Mesendoderm (in vitro differentiated cells): ENCODE data around the gene LRRIQ1.

ENCODE experiments used
- DNase-seq: peaks from one replicate; pipeline ENCODE4 v3.0.0; 2013
- H2AK5ac ChIP-seq: 2 replicates; pipeline ENCODE4 v1.6.1; 2013; ENCODE audit warnings: low read length, inconsistent platforms
- H2BK120ac ChIP-seq: 2 replicates; pipeline ENCODE4 v1.6.1; 2013; ENCODE audit warnings: low read depth, mild to moderate bottlenecking, low read length, moderate library complexity, mixed read lengths
- H2BK15ac ChIP-seq: replicated peaks from 2 replicates; pipeline ENCODE4 v1.6.1; 2013; ENCODE audit warnings: low read depth, mild to moderate bottlenecking, moderate library complexity
- H2BK5ac ChIP-seq: 2 replicates; pipeline ENCODE4 v1.6.1; 2013; ENCODE audit warnings: low read length, inconsistent platforms
- H3K18ac ChIP-seq: 2 replicates; pipeline ENCODE4 v1.6.1; 2013; ENCODE audit warnings: mild to moderate bottlenecking, low read length, mixed read lengths
- H3K23ac ChIP-seq: one replicate; pipeline ENCODE4 v1.6.1; 2013; ENCODE audit warnings: low read length
- H3K27ac ChIP-seq: 2 replicates; pipeline ENCODE4 v1.5.1; 2013; ENCODE audit warnings: low read depth, mild to moderate bottlenecking, inconsistent platforms, low read length, moderate library complexity
- H3K27me3 ChIP-seq: 2 replicates; pipeline ENCODE4 v1.6.1; 2013; ENCODE audit warnings: low read length, control low read depth, mild to moderate bottlenecking, inconsistent platforms; ENCODE audit not compliant: insufficient read depth, poor library complexity
- H3K36me3 ChIP-seq: 2 replicates; pipeline ENCODE4 v1.6.1; 2013; ENCODE audit warnings: low read length, inconsistent platforms; ENCODE audit not compliant: control insufficient read depth, insufficient read depth
- H3K4ac ChIP-seq: one replicate; pipeline ENCODE4 v1.6.1; 2013; ENCODE audit warnings: low read depth, mild to moderate bottlenecking, low read length, moderate library complexity
- H3K4me1 ChIP-seq: 2 replicates; pipeline ENCODE4 v1.6.1; 2013; ENCODE audit warnings: low read depth, low read length, inconsistent platforms; ENCODE audit not compliant: control insufficient read depth
- H3K4me2 ChIP-seq: 2 replicates; pipeline ENCODE4 v1.6.1; 2013; ENCODE audit warnings: low read length
- H3K4me3 ChIP-seq: 2 replicates; pipeline ENCODE4 v1.5.1; 2013; ENCODE audit warnings: mild to moderate bottlenecking, low read length
- H3K56ac ChIP-seq: one replicate; pipeline ENCODE4 v1.6.1; 2013; ENCODE audit warnings: low read length
- H3K79me1 ChIP-seq: 2 replicates; pipeline ENCODE4 v1.6.1; 2013; ENCODE audit warnings: low read length, inconsistent platforms
- H3K79me2 ChIP-seq: 2 replicates; pipeline ENCODE4 v1.6.1; 2013; ENCODE audit warnings: mild to moderate bottlenecking, low read length; ENCODE audit not compliant: control insufficient read depth, insufficient read depth
- H3K9ac ChIP-seq: 2 replicates; pipeline ENCODE4 v1.6.1; 2013; ENCODE audit warnings: low read length, inconsistent platforms
- H4K5ac ChIP-seq: one replicate; pipeline ENCODE4 v1.6.1; 2013; ENCODE audit warnings: low read length
- H4K8ac ChIP-seq: one replicate; pipeline ENCODE4 v1.6.1; 2013; ENCODE audit warnings: low read depth, mild to moderate bottlenecking, control low read depth, low read length, moderate library complexity
- WGBS: extraction: QIAGEN DNeasy Blood & Tissue Kit; methylation state at CpG from one replicate; pipeline ENCODE4 v1.1.7; 2013; ENCODE audit warnings: low lambda C conversion rate, missing lambda C conversion rate; ENCODE audit not compliant: insufficient coverage; ENCODE audit errors: extremely low coverage; 5-methylcytosine and 5-hydroxymethylcytosine counted together

Gene LRRIQ1

DNA sequence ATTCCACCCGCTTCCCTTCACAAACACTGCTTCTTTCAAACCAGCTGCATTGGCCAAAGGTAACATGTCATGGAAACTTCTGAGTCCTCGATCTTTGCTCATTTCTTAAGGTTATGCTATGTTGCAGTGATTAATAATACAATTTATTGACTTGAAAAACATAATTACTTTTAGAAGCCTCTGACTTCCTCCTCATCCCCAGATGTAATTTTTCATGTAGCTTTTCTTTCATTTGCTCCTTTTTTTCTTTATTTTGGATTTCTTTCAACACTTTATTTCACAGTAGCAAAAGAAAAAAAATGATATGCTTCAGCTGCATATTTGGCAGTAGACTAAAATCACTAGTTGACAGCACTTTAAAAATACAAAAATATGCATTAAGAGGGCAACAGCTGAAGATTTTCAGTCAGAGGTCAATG lies 116.2 kb downstream of the LRRIQ1 start:
- H3K79me1 ChIP-seq = no peaks in the 10 kb centered on the region
- WGBS = no CpG with 5 or more reads among the region's 2 CpGs
- DNase-seq = no peak
- H4K5ac ChIP-seq = no peak overlapping the region
- no peak overlapping the region for H2BK120ac ChIP-seq
- no peak overlapping the region for H3K4me2 ChIP-seq
- no peak overlapping the region for H3K27ac ChIP-seq
- H2AK5ac ChIP-seq = no peak overlapping the region
- H3K36me3 ChIP-seq = no peaks in the 10 kb centered on the region
- no peak overlapping the region for H2BK5ac ChIP-seq
- H3K23ac ChIP-seq = no peak overlapping the region
- no peak overlapping the region for H3K9ac ChIP-seq
- no peaks in the 10 kb centered on the region for H3K27me3 ChIP-seq
- H3K4me3 ChIP-seq = no peak overlapping the region
- no peak overlapping the region for H3K56ac ChIP-seq
- no peak overlapping the region for H3K4ac ChIP-seq
- H3K79me2 ChIP-seq = no peaks in the 10 kb centered on the region
- no peak overlapping the region for H3K18ac ChIP-seq
- no peaks in the 10 kb centered on the region for H3K4me1 ChIP-seq
- no peak overlapping the region for H4K8ac ChIP-seq
- no peak overlapping the region for H2BK15ac ChIP-seq

DNA sequence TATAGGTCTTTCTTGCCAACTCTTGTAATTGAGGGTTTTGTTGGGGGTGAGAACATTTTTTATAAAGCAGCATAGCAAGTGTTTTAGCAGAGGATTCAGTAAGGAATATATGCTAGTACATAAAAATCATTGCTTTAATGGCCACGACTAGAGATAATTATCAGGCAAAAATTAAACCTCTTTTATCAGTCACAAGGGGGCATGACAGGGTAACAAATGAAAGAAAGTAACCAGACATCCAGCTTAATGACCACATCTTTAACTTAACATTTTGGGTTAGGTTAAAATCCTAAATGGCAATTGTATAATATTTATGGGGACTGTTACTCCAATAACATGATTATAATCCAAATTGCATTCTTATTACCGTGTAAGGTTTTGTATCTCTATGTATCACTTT lies 119.6 kb downstream of the LRRIQ1 start:
- no peak overlapping the region for H3K27ac ChIP-seq
- DNase-seq = peak; percentile 56
- no peaks in the 10 kb centered on the region for H3K79me1 ChIP-seq
- H4K8ac ChIP-seq = no peak overlapping the region
- no peak overlapping the region for H2AK5ac ChIP-seq
- no peaks in the 10 kb centered on the region for H3K36me3 ChIP-seq
- no CpG with 5 or more reads among the region's 2 CpGs for WGBS
- no peak overlapping the region for H3K9ac ChIP-seq
- no peak overlapping the region for H3K23ac ChIP-seq
- H3K18ac ChIP-seq = no peak overlapping the region
- no peaks in the 10 kb centered on the region for H3K4me1 ChIP-seq
- H2BK15ac ChIP-seq = no peak overlapping the region
- H3K27me3 ChIP-seq = no peaks in the 10 kb centered on the region
- H4K5ac ChIP-seq = no peak overlapping the region
- no peak overlapping the region for H3K56ac ChIP-seq
- no peak overlapping the region for H2BK5ac ChIP-seq
- no peaks in the 10 kb centered on the region for H3K79me2 ChIP-seq
- H2BK120ac ChIP-seq = no peak overlapping the region
- no peak overlapping the region for H3K4me2 ChIP-seq
- H3K4me3 ChIP-seq = no peak overlapping the region
- no peak overlapping the region for H3K4ac ChIP-seq

DNA sequence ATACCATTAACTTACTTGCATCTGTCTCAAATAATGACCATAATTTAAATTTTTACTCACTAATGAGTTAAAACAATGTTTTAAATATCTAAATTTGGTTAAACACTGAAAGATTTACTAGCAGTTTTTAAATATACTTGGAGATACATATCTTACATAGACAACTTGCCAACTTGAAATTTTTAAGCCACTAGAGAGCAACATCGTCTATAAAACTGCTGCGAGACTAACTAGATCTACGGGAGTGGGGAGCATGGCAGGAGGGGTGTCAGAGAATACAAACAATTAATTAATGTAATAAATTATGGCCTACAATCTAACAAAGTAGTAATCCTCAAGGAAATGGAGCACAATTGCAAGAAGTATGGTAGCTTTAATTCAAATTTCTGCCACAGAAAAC lies 120.4 kb downstream of the LRRIQ1 start:
- no peak overlapping the region for H3K23ac ChIP-seq
- no peak overlapping the region for H4K8ac ChIP-seq
- WGBS = no CpG with 5 or more reads among the region's 3 CpGs

DNA sequence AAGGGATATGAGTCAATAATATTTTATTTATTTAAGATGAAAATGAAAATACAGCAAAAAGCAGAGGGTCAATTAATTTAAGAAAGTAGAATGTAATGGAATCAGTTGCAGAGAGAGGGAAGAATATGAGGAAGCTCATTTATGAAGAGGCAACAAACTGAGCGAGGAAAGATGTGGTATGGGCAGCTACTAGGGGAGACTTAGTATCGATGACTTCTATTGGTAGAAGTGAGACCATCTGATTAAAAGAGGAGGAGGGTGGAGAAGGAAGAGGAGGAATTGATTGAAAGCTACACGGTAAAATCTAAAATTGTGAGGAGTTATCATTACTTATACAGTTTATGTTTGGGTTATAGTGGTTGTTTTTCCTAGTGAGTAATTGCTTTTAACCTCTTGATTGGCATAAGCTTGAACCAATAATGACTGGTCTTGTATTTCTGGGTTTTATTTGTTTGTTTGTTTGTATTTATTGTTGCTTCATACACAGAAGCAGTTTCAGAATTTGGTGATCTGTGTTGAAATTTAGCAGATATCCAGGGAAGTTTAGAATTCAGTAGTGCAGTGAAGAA lies 121.0 kb downstream of the LRRIQ1 start:
- H3K79me1 ChIP-seq = no peaks in the 10 kb centered on the region
- no peak overlapping the region for H3K23ac ChIP-seq
- no peak overlapping the region for H3K4me3 ChIP-seq
- no peak overlapping the region for H4K8ac ChIP-seq
- no CpG with 5 or more reads among the region's 3 CpGs for WGBS
- no peak overlapping the region for H2BK120ac ChIP-seq
- H3K27ac ChIP-seq = no peak overlapping the region
- no peaks in the 10 kb centered on the region for H3K36me3 ChIP-seq
- H3K4ac ChIP-seq = no peak overlapping the region
- H4K5ac ChIP-seq = no peak overlapping the region
- DNase-seq = peak; percentile 8
- H3K56ac ChIP-seq = no peak overlapping the region
- no peaks in the 10 kb centered on the region for H3K27me3 ChIP-seq
- no peak overlapping the region for H3K18ac ChIP-seq
- no peak overlapping the region for H2BK15ac ChIP-seq
- no peaks in the 10 kb centered on the region for H3K79me2 ChIP-seq
- no peak overlapping the region for H3K9ac ChIP-seq
- H2AK5ac ChIP-seq = no peak overlapping the region
- no peak overlapping the region for H2BK5ac ChIP-seq
- H3K4me1 ChIP-seq = no peaks in the 10 kb centered on the region
- H3K4me2 ChIP-seq = no peak overlapping the region

More for the DNA sequence above, 120.4 kb downstream of the LRRIQ1 start:
- Histone ChIP-seq H3K18ac (no peak overlapping the region), H3K27ac (no peak overlapping the region), H3K9ac (no peak overlapping the region), H3K4ac (no peak overlapping the region), H2AK5ac (no peak overlapping the region), H2BK120ac (no peak overlapping the region), H4K5ac (no peak overlapping the region), H3K36me3 (no peaks in the 10 kb centered on the region), H2BK5ac (no peak overlapping the region), H3K79me1 (no peaks in the 10 kb centered on the region), H3K79me2 (no peaks in the 10 kb centered on the region), H3K4me1 (no peaks in the 10 kb centered on the region), H2BK15ac (no peak overlapping the region), H3K27me3 (no peaks in the 10 kb centered on the region), H3K4me2 (no peak overlapping the region), H3K4me3 (no peak overlapping the region), H3K56ac (no peak overlapping the region)
- DNase-seq = peak; percentile 8

DNA sequence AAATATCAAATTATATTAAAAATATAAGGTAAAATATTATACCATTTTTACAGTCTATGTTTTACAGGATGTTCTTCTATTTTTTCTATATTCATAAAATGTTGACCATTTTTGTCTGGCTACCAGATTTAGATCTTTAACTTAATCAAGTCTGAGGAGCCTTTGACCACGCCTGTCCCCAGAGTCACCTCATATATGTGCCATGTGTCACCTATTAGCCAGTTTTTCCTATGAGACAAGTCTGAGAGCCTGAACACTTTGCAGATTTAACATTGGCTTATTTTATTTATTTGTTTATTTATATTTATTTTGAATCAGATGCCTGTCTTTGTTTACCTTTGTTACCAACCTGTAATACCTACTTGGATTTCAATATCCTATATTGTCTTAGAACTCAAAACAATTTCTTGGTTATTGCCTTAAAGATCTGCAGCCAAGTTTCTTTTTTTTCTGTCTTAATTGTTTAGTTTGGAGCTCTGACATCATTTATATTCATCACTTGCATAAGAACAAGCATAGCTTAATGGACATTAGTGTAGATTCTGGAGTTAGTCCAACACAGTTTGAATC lies 127.7 kb downstream of the LRRIQ1 start:
- H3K27me3 ChIP-seq = no peaks in the 10 kb centered on the region
- H3K56ac ChIP-seq = no peak overlapping the region
- H2BK5ac ChIP-seq = no peak overlapping the region
- no CpG with 5 or more reads among the region's 1 CpG for WGBS
- no peak for DNase-seq
- no peak overlapping the region for H3K27ac ChIP-seq
- no peak overlapping the region for H3K4me2 ChIP-seq
- no peak overlapping the region for H4K8ac ChIP-seq
- H3K4me3 ChIP-seq = no peak overlapping the region
- no peak overlapping the region for H3K9ac ChIP-seq
- no peaks in the 10 kb centered on the region for H3K79me1 ChIP-seq
- H4K5ac ChIP-seq = no peak overlapping the region
- H3K23ac ChIP-seq = no peak overlapping the region
- no peaks in the 10 kb centered on the region for H3K79me2 ChIP-seq
- H2BK120ac ChIP-seq = no peak overlapping the region
- H3K4ac ChIP-seq = no peak overlapping the region
- H3K18ac ChIP-seq = no peak overlapping the region
- H3K36me3 ChIP-seq = no peaks in the 10 kb centered on the region
- no peak overlapping the region for H2AK5ac ChIP-seq
- no peak overlapping the region for H2BK15ac ChIP-seq
- no peaks in the 10 kb centered on the region for H3K4me1 ChIP-seq
